Retinal pigment epithelial cell (primary cell): Measurements from ENCODE around the gene XRCC5.

Experiments
- DNase-seq: peaks from one replicate; pipeline ENCODE4 v3.0.0-alpha.2; 2010; ENCODE audit warnings: low read depth
- H3K4me3 ChIP-seq: 2 replicates; pipeline ENCODE4 v1.5.1; 2011; ENCODE audit warnings: mild to moderate bottlenecking, low read length, control low read depth, moderate library complexity
- TF ChIP-seq, protein P1 (sequence below): conservative IDR thresholded peaks from 2 replicates; pipeline ENCODE4 v1.5.1; 2011; ENCODE audit warnings: low read depth, low read length, control low read depth, inconsistent platforms

XRCC5 gene

DNA sequence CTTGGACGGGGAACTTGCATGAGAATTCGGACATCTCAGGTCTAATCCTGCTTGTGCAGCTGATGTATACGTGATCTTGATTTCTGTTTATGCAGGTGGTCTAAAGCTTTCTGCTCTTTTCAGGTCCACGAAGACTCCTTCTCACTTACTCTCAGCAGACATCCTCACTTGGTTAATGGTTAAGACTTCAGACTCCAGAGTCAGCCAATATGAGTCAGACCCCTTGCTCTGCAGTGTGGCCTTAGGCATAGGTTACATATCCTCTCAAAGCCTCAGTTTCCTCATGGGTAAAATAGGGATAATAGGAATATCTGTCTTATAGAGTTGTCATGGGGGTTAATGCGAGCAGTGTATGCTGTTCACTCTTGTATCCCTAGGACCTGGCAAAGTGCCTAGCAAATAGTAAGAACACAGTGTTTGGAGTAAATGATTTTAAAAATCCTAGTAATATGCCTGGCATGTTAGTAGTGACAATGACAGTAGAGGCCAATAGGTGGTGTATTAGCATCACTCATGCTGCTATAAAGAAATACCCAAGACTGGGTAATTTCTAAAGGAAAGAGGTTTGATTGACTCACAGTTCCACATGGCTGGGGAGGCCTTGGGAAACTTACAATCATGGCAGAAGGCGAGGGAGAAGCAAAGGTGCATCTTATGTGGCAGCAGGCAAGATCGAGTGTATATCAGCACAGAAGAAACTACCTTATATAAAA is 42.3 kb downstream of the XRCC5 start:
- no peak for DNase-seq
- TF ChIP-seq, protein P1, sequence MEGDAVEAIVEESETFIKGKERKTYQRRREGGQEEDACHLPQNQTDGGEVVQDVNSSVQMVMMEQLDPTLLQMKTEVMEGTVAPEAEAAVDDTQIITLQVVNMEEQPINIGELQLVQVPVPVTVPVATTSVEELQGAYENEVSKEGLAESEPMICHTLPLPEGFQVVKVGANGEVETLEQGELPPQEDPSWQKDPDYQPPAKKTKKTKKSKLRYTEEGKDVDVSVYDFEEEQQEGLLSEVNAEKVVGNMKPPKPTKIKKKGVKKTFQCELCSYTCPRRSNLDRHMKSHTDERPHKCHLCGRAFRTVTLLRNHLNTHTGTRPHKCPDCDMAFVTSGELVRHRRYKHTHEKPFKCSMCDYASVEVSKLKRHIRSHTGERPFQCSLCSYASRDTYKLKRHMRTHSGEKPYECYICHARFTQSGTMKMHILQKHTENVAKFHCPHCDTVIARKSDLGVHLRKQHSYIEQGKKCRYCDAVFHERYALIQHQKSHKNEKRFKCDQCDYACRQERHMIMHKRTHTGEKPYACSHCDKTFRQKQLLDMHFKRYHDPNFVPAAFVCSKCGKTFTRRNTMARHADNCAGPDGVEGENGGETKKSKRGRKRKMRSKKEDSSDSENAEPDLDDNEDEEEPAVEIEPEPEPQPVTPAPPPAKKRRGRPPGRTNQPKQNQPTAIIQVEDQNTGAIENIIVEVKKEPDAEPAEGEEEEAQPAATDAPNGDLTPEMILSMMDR: peak; percentile 39
- no peak overlapping the region for H3K4me3 ChIP-seq

DNA sequence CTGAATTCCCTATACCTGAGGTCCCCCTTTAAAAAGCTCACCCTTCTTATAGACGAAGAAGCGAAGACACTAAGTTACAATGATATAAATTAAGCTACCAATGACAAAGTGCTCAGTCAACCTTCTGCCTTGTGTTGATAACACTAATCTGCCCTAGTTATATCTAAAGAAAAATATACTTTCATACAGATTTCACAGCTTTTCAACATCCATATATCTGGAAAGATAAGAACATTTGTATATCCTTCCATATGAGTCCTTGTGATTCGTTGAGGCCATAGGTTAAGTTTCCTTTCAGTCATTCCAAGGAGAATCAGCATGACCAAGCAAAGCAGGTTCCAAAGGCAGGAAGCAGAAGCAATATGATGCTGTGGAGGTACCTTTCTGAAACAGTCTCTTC is 46.8 kb downstream of the XRCC5 start:
- DNase-seq: no peak
- H3K4me3 ChIP-seq: no peak overlapping the region
- TF ChIP-seq, protein P1: no peak

DNA sequence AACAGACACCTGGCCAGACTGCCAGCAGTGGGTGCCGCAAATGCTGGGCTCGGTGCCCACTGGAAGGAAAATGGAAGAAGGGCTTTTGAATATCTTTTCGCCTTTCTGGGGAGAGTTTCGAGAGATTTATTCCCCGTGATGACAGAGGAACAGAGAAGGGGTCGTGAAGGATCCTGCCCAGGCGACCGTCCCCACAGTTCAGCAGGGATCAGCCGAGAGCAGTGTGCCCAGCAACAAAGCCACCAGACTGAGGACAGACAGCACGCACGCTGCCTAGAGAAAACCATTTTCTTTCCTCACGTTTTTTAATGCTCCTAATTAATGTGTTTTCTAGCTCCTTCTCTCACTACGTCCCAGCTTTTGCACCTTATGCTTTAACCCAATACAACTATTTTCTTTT is 47.7 kb downstream of the XRCC5 start:
- DNase-seq: no peak
- H3K4me3 ChIP-seq: no peak overlapping the region
- TF ChIP-seq, protein P1: no peak

DNA sequence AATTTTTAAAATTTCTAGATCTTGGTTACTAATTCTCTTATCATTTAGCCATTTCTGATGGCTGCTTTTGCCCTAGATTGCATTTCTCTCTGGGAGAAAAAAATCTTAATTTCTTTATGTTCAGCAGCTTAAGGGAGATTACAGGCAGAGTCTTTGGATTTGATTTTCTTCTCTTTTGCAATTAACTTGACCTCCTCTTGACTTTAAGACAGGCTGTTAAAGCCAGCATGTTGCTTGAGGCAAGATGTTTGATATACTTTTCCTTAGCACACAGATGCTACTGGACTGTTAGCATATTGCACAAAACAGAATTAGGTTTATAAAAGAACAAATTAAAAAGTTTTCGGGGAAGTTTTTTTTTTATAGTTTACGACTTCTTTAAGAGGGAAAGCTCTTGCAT is 50.0 kb downstream of the XRCC5 start:
- TF ChIP-seq, protein P1: no peak
- no peak for DNase-seq
- H3K4me3 ChIP-seq: no peak overlapping the region

DNA sequence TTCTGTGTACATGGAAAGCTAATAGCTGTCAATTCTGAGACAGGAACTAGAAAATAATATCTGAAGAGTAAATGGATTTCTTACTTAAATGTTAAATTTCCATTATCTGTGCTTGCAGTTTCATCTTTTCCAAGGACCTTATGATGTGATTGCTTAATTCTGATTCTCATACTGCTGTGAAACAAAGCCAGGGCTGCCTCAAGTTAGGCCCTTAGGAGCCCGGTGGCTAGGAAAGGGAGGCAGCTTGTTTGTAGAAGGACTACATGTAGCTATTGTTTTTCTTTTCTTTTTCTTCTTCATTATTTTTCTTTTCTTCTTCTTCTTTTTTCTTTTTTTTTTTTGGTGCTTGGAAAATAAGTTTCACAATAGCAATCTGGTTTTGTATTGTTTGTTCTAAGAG is 50.5 kb downstream of the XRCC5 start:
- TF ChIP-seq, protein P1: no peak
- H3K4me3 ChIP-seq: no peak overlapping the region
- no peak for DNase-seq

DNA sequence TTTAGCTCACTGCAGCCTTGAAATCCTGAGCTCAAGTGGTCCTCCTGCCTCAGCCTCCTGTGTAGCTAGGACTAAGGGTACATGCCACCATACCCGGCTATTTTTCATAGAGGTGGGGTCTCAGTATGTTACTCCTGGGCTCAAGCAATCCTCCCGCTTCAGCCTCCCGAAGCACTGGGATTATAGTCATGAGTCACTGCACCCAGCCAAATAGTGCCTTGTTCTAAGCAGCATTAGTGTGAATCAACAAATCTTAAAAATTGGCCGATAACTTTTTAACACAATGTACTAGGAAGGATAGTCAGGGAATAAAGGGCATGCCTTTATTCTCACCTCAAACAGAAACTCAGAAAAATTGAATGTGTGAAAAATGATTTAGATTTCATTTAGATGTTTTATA is 51.6 kb downstream of the XRCC5 start:
- H3K4me3 ChIP-seq: no peak overlapping the region
- TF ChIP-seq, protein P1: no peak
- peak; percentile 52 for DNase-seq

DNA sequence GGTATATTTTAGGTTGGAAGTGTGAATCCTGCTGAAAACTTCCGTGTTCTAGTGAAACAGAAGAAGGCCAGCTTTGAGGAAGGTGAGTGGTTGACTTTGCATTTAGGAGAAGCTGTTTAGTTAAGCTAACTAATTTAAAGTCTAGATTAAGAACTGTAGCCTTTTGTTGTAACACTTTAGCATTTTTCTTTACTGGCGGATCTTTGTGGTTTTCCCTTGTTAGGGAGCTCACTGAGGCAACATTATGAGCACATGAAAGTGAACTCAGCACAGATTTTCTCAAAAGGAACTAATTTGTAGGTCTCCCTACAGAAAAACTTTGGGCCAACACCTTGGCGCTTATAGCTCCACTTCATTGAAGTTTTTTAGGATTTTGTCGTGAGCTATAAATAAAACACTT is 52.8 kb downstream of the XRCC5 start:
- H3K4me3 ChIP-seq: no peak overlapping the region
- DNase-seq: no peak
- TF ChIP-seq, protein P1: no peak
